GM19438 (cell line): Measurements from ENCODE around the gene ACP2.

Experiments used
- ATAC-seq: cut with Tn5 transposase; IDR thresholded peaks from one replicate; pipeline ENCODE4 v1.9.1; 2021; ENCODE audit warnings: low read depth; ENCODE audit not compliant: unreplicated experiment

The ACP2 gene

DNA sequence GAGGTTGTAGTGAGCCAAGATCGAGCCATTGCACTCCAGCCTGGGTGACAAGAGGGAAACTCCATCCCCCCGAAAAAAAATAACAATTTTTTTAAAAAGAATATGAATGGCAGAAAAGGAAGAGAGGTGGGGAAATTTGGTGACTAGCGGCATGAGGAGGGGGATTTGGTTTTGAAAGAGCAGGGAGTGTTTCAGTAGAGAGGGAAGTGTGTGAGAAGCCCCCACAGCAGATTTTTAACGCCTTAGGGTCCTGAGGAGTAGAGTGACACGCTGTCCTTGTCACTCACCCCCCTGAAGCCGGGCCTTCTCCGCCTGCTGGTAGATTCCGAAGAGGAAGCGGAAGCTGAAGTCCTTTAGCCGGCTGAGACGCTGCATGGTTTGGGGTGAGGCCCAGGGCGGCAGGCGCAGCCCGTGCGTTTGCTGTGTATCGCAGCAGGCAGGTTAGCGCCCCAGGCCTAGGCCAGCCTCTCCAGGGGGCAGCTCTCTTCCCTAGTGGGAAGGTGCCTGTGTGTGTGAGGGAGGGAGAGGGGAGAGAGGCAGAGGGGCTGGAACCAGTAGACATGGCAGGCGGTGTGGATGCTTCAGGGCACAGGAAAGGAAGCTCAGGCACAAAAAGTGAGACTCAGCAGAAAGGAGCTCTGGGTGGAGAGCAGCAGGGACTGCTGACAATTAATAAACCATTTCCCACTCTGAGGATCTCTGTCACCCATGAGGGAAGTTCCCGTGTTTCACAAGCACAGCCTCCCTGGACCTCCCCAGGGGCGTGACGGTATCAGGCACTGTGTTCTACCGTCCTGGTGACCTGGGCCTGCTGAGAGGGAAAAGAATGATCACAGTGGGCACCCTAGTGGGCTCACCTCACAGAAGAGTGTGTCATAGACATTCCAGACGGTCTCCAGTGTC, 3.9 kb downstream of the ACP2 start:
- ATAC-seq, result no peak

- no peak for ATAC-seq
Measured at GRCh38 chr11:47243454-47243853, 5.2 kb downstream of the ACP2 start.

DNA sequence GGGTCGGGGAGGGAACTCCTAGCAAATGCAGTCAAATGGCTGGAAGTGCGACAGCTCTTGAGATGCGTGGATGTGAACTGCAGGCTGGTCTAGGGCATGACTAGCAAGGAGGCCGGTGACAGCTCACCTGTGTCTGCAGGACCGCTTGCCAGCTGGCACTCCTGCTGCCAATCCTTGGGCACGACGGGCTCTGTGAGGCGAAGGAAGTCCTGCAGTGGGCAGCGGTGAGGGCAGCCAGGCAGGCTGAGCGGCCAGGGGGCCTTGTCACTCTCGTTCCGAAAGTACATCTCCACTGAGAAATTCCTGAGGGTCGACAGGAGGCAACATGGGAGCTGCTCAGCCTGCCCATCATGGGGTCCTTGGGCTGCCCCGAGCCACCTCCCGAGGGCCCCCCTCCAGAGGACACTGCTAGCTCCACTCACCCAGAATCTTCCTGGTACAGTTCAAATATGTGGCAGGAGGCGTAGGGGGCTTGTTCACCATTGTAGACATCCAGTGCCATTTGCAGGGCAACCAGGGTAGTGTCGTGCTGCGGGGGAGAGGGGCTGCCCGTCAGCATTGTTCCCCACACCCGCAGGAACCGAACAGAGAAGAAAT, 5.9 kb downstream of the ACP2 start:
- no peak for ATAC-seq

DNA sequence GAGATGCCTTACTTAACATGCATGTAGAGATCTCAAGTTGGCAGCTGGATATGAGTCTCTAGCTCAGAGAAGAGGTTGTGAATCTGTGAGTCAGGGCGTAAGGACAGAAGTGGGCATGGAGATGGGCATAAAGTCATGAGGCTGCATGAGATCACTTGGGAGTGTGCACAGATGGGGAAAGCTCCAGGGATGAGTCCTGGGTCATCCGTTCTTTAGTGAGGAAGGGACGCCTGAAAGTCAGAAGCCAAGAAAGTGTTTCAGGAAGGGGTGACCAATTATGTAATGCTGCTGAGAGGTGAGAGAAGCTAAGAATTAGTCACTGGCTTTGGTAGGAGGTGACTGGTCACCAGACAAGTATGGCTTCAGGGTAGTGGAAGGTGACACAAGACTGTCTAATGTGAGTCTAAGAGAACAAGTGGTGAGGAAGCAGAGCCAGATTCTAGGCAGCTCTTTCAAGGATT, 6.7 kb downstream of the ACP2 start:
- ATAC-seq, result no peak

- ATAC-seq, result no peak
Measured at GRCh38 chr11:47239852-47240251, 8.8 kb downstream of the ACP2 start.

- no peak for ATAC-seq
Measured at GRCh38 chr11:47236482-47236881, 12.1 kb downstream of the ACP2 start.

DNA sequence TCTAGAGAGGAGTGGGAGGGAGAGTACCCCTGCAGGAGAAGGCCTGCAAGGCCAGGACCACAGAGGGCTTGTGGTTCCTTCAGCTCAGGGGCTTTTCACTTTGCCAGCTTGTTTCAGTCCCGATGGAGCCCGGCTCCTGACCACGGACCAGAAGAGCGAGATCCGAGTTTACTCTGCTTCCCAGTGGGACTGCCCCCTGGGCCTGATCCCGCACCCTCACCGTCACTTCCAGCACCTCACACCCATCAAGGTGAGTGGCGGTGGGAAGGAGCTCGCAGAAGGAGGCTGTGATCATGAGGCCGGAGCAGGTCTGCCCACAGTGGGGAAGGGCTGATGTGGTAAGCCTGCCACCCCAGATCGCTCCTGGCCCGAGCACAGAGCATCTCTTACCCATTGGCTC, 13.5 kb downstream of the ACP2 start:
- no peak for ATAC-seq

DNA sequence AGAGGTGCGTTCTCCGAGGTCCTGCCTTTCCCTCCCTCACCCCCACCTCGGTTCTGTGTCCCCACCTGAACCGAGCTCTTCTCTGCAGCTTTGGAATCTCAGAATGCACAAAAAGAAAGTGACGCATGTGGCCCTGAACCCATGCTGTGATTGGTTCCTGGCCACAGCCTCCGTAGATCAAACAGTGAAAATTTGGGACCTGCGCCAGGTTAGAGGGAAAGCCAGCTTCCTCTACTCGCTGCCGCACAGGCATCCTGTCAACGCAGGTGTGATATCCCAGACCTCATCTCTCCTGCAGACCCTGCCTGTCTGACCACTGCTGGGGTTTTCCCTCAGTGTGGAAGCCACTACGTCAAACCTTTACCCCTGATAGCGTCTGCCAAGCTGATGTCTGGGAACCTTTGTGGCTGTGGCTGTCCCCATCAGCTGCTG, 13.9 kb downstream of the ACP2 start:
- no peak for ATAC-seq

DNA sequence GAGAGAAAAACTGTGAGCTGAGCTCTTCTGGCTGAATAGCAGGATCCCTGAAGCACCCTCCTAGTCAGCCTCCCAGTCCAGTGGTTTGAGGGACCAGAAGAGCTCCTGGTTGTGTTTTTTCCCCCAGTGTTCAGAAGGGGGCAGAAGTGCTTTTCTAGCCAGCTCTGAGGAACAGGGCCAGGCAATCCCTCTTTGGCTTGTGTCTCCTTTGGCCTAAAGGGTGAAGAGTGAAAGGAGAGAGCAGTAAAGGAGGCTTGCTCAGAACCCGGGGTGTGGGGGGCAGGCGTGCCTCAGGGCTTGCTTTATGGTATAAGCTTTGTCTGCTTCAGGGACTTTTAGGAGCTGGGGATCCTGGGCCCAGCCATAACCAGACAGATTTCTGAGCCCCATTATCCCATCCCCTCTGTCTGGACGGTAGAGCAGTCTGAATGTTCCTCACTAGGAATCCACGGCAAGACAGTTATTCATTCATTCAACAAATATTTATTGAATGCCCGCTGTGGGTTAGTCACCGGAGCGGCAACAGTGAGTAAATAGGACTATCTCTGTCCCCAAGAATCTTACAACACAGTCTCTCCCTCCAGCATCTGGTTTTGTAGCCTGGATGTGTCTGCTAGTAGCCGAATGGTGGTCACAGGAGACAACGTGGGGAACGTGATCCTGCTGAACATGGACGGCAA, 14.5 kb downstream of the ACP2 start:
- ATAC-seq, result no peak

DNA sequence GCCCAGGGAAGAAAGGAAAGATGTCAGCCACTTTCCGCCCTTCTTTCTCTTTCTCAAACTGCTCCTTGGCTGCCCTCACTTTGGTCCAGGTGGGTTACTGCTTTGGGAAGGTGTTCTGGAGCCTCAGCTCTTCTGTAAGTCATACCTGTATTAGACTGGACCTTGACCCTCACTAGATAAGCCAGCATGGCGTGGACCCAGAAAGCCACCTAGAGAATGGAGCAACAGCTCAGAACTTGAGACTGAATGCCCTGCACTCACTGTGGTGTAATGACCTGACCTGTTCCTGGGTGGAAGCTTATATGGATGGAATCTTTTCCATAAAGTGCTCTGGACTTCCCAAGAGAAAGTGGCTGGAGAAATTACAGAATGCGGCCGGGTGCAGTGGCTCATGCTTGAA, 15.6 kb downstream of the ACP2 start:
- ATAC-seq, result no peak

DNA sequence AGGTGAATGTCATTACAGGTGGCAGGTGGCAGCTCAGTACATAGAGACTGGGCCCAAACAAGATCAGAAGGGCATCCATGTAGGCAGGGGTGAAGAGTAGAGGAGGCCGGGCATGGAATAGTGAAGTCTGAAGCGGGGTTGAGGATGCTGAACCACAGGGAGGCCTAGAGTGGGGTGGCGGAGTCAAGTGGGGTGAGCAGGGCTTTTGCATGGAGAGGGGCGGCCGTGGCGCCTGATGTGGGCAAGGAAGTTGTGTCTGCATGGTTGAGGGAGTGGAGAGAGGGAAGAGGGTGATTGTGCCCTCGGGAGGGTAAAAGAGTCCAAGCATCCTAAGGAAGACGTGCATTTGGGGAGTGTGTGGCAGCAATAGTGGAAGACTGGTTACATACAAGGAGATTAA, 19.5 kb downstream of the ACP2 start:
- no peak for ATAC-seq

- peak; percentile 74 for ATAC-seq
Measured at GRCh38 chr11:47225552-47226400, 22.8 kb downstream of the ACP2 start.

GRCh38 chr11:47222696-47223095, 25.9 kb downstream of the ACP2 start:
- no peak for ATAC-seq

GRCh38 chr11:47220401-47220821, 28.2 kb downstream of the ACP2 start:
- no peak for ATAC-seq

DNA sequence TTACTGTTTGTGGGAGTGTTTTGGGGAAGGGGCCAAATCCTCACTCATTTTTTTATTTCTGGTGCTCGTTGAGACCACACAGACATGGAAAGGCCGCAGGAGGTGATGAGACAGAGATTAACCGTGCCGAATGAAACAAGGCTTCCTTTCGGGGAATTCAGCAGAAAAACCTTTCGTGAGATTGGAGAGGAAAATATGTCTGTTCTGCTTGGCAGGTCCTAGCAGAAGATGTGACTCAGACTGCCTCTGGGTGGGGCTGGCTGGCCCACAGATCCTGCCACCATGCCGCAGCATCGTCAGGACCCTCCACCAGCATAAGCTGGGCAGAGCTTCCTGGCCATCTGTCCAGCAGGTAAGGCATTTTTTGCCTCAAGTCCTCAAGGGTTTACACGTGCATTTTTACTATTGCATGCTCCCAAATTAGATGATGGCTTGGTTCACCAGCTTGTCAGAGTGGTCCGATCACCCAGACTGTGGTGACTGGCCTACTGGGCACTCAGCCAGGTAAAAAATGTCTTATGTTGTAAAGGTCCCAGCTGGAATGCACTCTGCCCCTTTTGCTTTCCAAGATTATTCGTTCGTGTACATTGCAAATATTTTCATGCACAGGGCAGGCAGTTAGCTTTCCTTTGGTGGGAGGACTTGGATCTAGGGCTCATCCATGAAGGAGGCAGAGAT, 32.4 kb downstream of the ACP2 start:
- ATAC-seq, result no peak

GRCh38 chr11:47215366-47215910, 33.2 kb downstream of the ACP2 start:
- no peak for ATAC-seq

DNA sequence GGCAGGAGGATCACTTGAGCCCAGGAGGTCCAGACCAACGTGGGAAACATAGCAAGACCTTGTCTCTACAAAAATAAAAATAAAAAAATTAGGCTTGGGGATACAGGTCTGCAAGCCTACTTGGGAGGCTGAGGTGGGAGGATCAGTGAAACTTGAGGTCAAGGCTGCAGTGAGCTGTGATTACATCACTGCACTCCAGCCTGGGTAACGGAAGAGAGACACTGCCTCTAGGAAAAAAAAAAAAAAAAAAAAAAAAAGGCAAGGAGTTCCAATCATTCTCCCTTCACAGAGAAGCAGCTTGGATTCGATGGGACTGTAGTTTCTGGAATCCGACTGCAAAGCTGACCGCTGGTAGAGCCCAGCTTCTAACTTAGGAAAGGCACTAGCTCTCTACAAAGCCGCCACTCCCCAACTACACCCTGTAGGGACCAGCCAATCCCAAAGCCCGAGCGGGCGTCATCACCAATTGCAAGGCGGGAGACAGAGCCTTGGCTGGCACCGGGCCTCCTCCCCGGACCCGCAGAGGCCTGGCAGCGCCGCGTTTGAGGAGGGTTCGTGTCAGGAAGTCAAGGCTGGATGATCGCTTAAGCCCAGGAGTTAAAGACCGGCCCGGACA, 34.6 kb downstream of the ACP2 start:
- ATAC-seq, result peak; percentile 58

DNA sequence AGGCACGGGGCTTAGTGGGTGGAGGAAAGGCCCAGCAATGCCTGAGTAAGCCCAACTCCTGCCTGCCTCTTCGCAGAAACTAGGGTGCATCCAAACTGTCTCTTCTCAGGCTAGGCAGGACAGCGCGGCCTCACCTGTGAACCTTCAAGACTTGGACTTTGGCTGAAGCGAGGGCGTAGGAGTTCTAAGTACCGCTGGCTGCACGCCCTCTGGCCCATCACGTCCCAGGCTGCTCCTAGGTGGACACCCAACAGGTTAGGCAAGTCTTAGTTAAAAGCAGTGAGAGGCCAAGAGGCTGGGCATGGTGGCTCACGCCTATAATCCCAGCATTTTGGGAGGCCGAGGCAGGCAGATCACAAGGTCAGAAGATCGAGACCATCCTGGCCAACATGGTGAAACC, 35.7 kb downstream of the ACP2 start:
- ATAC-seq, result no peak

GRCh38 chr11:47208628-47209027, 40.0 kb downstream of the ACP2 start:
- ATAC-seq, result no peak
